Esophagus squamous epithelium (tissue), 5 donors: Measurements from ENCODE around the gene ZNF783. TPM values are rescaled to one million over a fixed set of nuclear protein-coding genes. Genes with fewer than 3 reads are reported as not detected.

Experiments
- DNase-seq: peaks from one replicate; lab custom pipeline; 2025; lab: John Stamatoyannopoulos, UW
- H3K27ac ChIP-seq, 4 donors: fragments of 200-600 bp; sonication (generic); one replicate each; pipeline ENCODE4 v1.5.1; 2016 to 2019; ENCODE audit warnings: mild to moderate bottlenecking in 1 of 4
- H3K27me3 ChIP-seq, 4 donors: fragments of 200-600 bp; sonication (generic); 1 replicate in 3 of 4; 2 replicates in 1 of 4; pipeline versions ENCODE4 v1.5.1 to v1.6.0; 2017 to 2021; ENCODE audit warnings: antibody characterized with exemption in 1 of 4
- H3K36me3 ChIP-seq, 3 donors: fragments of 200-600 bp; sonication (generic); one replicate each; pipeline ENCODE4 v1.5.1; 2016 to 2019
- H3K4me1 ChIP-seq, 3 donors: fragments of 200-600 bp; sonication (generic); one replicate each; pipeline ENCODE4 v1.5.1; 2017 to 2019
- H3K4me3 ChIP-seq, 4 donors: fragments of 200-600 bp; sonication (generic); 1 replicate in 3 of 4; 2 replicates in 1 of 4; pipeline ENCODE4 v1.5.1; 2016 to 2019; ENCODE audit warnings: mild to moderate bottlenecking in 2 of 4, moderate library complexity in 1 of 4
- H3K9me3 ChIP-seq, 3 donors: fragments of 200-600 bp; sonication (generic); one replicate each; pipeline ENCODE4 v1.5.1; 2016 to 2019
- POLR2A ChIP-seq, 4 donors: fragments of 450-650 bp; IDR thresholded peaks; one replicate each; pipeline ENCODE4 v1.6.1; 2017; ENCODE audit warnings: antibody characterized with exemption in 4 of 4, mild to moderate bottlenecking in 4 of 4, moderate library complexity in 3 of 4
- WGBS, 2 donors: methylation state at CpG; one replicate each; pipeline ENCODE4 v1.1.5; 2018; 5-methylcytosine and 5-hydroxymethylcytosine counted together
- intact Hi-C: fragments of 100-400 bp; cut with DNase I; formaldehyde crosslinking; loops from one replicate; pipeline ENCODE4 v1.15.0; 2022
- total RNA-seq, 4 donors: library from RNA; depleted of rRNA; stranded (reverse); fragments of >200 nt; gene quantifications; one replicate each; pipeline ENCODE4 v1.1.0, GENCODE V29; 2016
- TF ChIP-seq, protein P1 (sequence below), 6 experiments: fragments of 450-650 bp in 4 of 6; fragments of 200-600 bp in 2 of 6; sonication (generic) in 2 of 6; IDR thresholded peaks; one replicate each; pipeline ENCODE4 v1.5.1; 2016 to 2019; ENCODE audit warnings: antibody characterized with exemption in 6 of 6, mild to moderate bottlenecking in 4 of 6, moderate library complexity in 4 of 6
- donor health status: DM: yes; HTN: yes; CAD: no.

The ZNF783 gene
- total RNA-seq, 4 donors from 2014 or later, result 3.1 to 15.6 (median 4.8) TPM

DNA sequence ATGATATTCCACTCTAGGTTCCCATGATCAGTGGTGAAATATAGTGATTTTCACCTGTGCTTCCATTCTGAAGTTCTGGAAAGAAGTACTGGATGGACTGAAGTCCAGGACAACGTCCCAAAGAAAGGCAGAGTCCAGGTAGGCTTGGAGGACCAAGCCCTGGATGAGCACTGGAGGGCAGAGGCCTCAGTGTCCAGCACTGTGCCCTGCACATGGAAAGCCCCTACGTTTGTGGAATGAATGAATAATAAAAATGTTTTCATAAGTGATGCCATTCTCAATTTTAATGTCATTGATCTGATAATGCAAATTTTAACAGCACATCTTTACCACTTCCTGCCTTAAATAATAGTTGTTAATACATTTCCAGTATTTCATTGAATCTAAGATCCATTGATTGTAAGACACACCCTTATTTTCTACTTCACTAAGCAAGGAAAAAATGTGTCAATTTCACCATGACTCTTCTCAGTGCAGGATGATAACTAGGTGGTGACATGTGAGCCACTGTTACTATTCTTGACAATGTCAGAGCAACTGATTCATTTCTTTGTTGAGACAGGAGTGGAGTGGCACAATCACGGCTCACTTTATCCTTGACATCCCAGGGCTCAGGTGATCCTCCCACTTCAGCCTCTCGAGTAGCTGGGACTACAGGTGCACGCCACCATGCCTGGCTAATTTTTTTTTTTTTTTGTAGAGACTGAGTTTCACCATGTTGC lies 35.2 kb downstream of the ZNF783 start:
- no peaks in the 10 kb centered on the region for H3K4me1 ChIP-seq
- H3K9me3 ChIP-seq, result no peaks in the 10 kb centered on the region
- WGBS, 2 donors, result 66 to 69% methylated on average over 5 of the region's 5 CpGs
- DNase-seq, result no peak
- H3K4me3 ChIP-seq, result no peak overlapping the region
- no peak overlapping the region for H3K27ac ChIP-seq
- no peaks in the 10 kb centered on the region for H3K27me3 ChIP-seq
- intact Hi-C loops, result no loop called here
- no peak for TF ChIP-seq POLR2A (IDR thresholded peaks at IDR 0.05)
- TF ChIP-seq, protein P1, sequence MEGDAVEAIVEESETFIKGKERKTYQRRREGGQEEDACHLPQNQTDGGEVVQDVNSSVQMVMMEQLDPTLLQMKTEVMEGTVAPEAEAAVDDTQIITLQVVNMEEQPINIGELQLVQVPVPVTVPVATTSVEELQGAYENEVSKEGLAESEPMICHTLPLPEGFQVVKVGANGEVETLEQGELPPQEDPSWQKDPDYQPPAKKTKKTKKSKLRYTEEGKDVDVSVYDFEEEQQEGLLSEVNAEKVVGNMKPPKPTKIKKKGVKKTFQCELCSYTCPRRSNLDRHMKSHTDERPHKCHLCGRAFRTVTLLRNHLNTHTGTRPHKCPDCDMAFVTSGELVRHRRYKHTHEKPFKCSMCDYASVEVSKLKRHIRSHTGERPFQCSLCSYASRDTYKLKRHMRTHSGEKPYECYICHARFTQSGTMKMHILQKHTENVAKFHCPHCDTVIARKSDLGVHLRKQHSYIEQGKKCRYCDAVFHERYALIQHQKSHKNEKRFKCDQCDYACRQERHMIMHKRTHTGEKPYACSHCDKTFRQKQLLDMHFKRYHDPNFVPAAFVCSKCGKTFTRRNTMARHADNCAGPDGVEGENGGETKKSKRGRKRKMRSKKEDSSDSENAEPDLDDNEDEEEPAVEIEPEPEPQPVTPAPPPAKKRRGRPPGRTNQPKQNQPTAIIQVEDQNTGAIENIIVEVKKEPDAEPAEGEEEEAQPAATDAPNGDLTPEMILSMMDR (IDR thresholded peaks at IDR 0.05), result no peak
- H3K36me3 ChIP-seq, result peaks cover 0 to 44% (median 11%) of the 10 kb centered on the region in 3 donors

DNA sequence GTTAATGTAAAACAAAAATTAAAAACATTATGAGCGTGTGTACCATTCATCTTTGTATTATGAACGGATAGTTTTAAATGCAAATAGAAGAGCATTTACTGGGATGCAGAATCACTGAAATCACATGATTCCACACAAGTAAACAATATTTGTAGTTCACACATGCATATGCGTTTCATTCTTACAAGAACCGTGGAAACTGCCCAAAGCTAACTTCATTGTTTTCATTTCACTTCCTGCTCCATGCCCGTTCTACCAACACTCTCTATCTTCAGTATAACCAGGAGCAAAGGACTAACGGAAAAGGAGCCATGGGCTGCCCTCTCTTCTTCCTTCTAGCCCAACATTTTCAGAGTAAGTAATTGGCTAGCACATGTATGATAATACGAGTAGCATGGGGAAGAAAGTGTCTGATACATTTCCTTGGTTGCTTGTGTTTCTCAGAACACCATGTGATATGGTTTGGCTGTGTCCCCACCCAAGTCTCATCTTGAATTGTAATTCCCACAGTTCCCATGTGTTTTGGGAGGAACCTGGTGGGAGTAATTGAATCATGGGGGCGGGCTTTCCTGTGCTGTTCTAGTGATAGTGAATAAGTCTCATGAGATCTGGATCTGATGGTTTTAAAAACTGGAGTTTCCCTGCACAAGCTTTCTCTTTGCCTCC lies 38.8 kb downstream of the ZNF783 start:
- Histone ChIP-seq H3K9me3 (no peaks in the 10 kb centered on the region), H3K36me3 (peaks cover 0 to 9% (median 0%) of the 10 kb centered on the region in 3 donors), H3K4me3 (no peak overlapping the region), H3K27me3 (no peaks in the 10 kb centered on the region), H3K4me1 (no peaks in the 10 kb centered on the region), H3K27ac (no peak overlapping the region)
- 51 to 53% methylated on average over 8 of the region's 8 CpGs for WGBS, 2 donors
- no peak for TF ChIP-seq POLR2A (IDR thresholded peaks at IDR 0.05)
- TF ChIP-seq, protein P1 (IDR thresholded peaks at IDR 0.05), result no peak
- no peak for DNase-seq
- intact Hi-C loops, result no loop called here

DNA sequence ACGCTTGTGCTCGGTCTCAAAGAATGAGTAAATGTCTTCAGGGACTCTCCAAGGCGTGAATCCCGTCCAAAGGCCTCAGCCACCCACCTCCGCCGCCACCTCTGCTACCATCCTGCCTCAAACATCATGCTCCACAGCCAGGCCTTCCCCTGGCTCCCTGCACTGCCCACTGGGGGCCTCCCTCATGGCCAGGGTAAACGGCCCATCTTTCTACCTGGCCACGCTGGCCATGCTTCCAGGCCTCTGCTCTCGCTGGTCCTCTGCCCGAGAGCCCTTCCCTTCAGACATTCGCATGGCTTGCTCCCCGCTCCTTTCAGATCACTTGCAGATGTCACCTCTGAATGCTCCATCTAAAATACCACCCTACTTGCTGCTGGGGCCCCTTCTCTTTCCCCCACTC lies 40.2 kb downstream of the ZNF783 start:
- Histone ChIP-seq H3K27me3 (no peaks in the 10 kb centered on the region), H3K9me3 (no peaks in the 10 kb centered on the region), H3K4me1 (no peaks in the 10 kb centered on the region), H3K36me3 (no peaks in the 10 kb centered on the region), H3K27ac (no peak overlapping the region), H3K4me3 (no peak overlapping the region)
- no peak for DNase-seq
- intact Hi-C loops, result no loop called here
- 86 to 89% methylated on average over 12 of the region's 12 CpGs for WGBS, 2 donors
- no peak for TF ChIP-seq POLR2A (IDR thresholded peaks at IDR 0.05)
- TF ChIP-seq, protein P1 (IDR thresholded peaks at IDR 0.05), result no peak

- Histone ChIP-seq H3K27ac (no peak overlapping the region), H3K4me1 (no peaks in the 10 kb centered on the region), H3K36me3 (no peaks in the 10 kb centered on the region), H3K9me3 (no peaks in the 10 kb centered on the region), H3K27me3 (no peaks in the 10 kb centered on the region), H3K4me3 (no peak overlapping the region)
- intact Hi-C loops, result no loop called here
- WGBS, 2 donors, result 72 to 75% methylated on average over 2 of the region's 2 CpGs
- no peak for DNase-seq
- TF ChIP-seq, protein P1 (IDR thresholded peaks at IDR 0.05), result no peak
- no peak for TF ChIP-seq POLR2A (IDR thresholded peaks at IDR 0.05)
Observed at GRCh38 chr7:149302865-149303264, 40.9 kb downstream of the ZNF783 start.

GRCh38 chr7:149304006-149304405 lies 42.0 kb downstream of the ZNF783 start:
- no peak overlapping the region for H3K4me3 ChIP-seq
- no peak overlapping the region for H3K27ac ChIP-seq
- DNase-seq, result no peak
- no peaks in the 10 kb centered on the region for H3K36me3 ChIP-seq
- intact Hi-C loops, result no loop called here
- TF ChIP-seq, protein P1 (IDR thresholded peaks at IDR 0.05), result no peak
- TF ChIP-seq POLR2A (IDR thresholded peaks at IDR 0.05), result no peak
- H3K4me1 ChIP-seq, result no peaks in the 10 kb centered on the region
- 76 to 80% methylated on average over 6 of the region's 7 CpGs for WGBS, 2 donors
- H3K27me3 ChIP-seq, result no peaks in the 10 kb centered on the region
- no peaks in the 10 kb centered on the region for H3K9me3 ChIP-seq
